HG03039 (cell line): ENCODE data around the gene KRTAP10-6.
"Not testable (repeated sequence)": the region's sequence is repeated elsewhere in the genome, so short reads cannot be mapped to it uniquely, and the experiment has no call there.

ENCODE experiments used
- ATAC-seq: cut with Tn5 transposase; IDR thresholded peaks from one replicate; pipeline ENCODE4 v1.9.1; 2021; ENCODE audit warnings: mild to moderate bottlenecking, moderate library complexity; ENCODE audit not compliant: unreplicated experiment

KRTAP10-6 gene

GRCh38 chr21:44600118-44600978 is 8.0 kb upstream of the KRTAP10-6 start, which contains the start of gene KRTAP10-7:
TSS of gene KRTAP10-7 (plus strand) at chr21:44600597. CDS start at chr21:44600622, 25 bp downstream.
- ATAC-seq = not testable (repeated sequence)

- ATAC-seq = no peak
Measured at GRCh38 chr21:44599264-44600029, 7.1 kb upstream of the KRTAP10-6 start.

- no peak for ATAC-seq
Measured at GRCh38 chr21:44598061-44598460, 5.8 kb upstream of the KRTAP10-6 start.

GRCh38 chr21:44596068-44596725 is 3.9 kb upstream of the KRTAP10-6 start:
- no peak for ATAC-seq

- ATAC-seq = no peak
Measured at GRCh38 chr21:44595524-44595923, 3.2 kb upstream of the KRTAP10-6 start.

GRCh38 chr21:44594406-44594916 is 2.2 kb upstream of the KRTAP10-6 start:
- ATAC-seq = no peak

- no peak for ATAC-seq
Measured at GRCh38 chr21:44593598-44594405, 1.5 kb upstream of the KRTAP10-6 start.

- not testable (repeated sequence) for ATAC-seq
Measured at GRCh38 chr21:44591801-44592130, 539 bp downstream of the KRTAP10-6 start.

- ATAC-seq = not testable (repeated sequence)
Measured at GRCh38 chr21:44590897-44591800, 1.2 kb downstream of the KRTAP10-6 start.

GRCh38 chr21:44590311-44590721 is 2.0 kb downstream of the KRTAP10-6 start:
- no peak for ATAC-seq

- ATAC-seq = no peak
Measured at GRCh38 chr21:44589586-44590305, 2.6 kb downstream of the KRTAP10-6 start.

- no peak for ATAC-seq
Measured at GRCh38 chr21:44589094-44589493, 3.2 kb downstream of the KRTAP10-6 start.

- no peak for ATAC-seq
Measured at GRCh38 chr21:44585892-44586291, 6.4 kb downstream of the KRTAP10-6 start.

GRCh38 chr21:44583800-44584147 is 8.5 kb downstream of the KRTAP10-6 start:
- ATAC-seq = no peak

GRCh38 chr21:44583089-44583799 is 9.1 kb downstream of the KRTAP10-6 start:
- ATAC-seq = no peak

GRCh38 chr21:44582055-44582454 is 10.2 kb downstream of the KRTAP10-6 start:
- ATAC-seq = no peak

- no peak for ATAC-seq
Measured at GRCh38 chr21:44581158-44581557, 11.1 kb downstream of the KRTAP10-6 start.

- ATAC-seq = not testable (repeated sequence)
Measured at GRCh38 chr21:44580231-44580821, 12.0 kb downstream of the KRTAP10-6 start, which contains the start of gene KRTAP10-5. TSS of gene KRTAP10-5 (minus strand) at chr21:44580604. CDS start at chr21:44580578, 26 bp downstream.
